D721Med (cell line): ENCODE measurements around the gene SIK3.

Experiments
- DNase-seq: peaks from one replicate; pipeline ENCODE4 v3.0.0; 2011; ENCODE audit warnings: low spot score; ENCODE audit not compliant: insufficient read length
- FAIRE-seq: peaks from 2 replicates; lab custom pipeline; 2011; peaks lifted over from hg19 to GRCh38; lab: Jason Lieb, UNC
- TF ChIP-seq, protein P1 (sequence below): IDR thresholded peaks from 2 replicates; pipeline ENCODE4 v1.5.1; 2012; ENCODE audit warnings: mild to moderate bottlenecking, control low read depth; ENCODE audit not compliant: insufficient read depth; ENCODE audit errors: missing control alignments

The SIK3 gene

DNA sequence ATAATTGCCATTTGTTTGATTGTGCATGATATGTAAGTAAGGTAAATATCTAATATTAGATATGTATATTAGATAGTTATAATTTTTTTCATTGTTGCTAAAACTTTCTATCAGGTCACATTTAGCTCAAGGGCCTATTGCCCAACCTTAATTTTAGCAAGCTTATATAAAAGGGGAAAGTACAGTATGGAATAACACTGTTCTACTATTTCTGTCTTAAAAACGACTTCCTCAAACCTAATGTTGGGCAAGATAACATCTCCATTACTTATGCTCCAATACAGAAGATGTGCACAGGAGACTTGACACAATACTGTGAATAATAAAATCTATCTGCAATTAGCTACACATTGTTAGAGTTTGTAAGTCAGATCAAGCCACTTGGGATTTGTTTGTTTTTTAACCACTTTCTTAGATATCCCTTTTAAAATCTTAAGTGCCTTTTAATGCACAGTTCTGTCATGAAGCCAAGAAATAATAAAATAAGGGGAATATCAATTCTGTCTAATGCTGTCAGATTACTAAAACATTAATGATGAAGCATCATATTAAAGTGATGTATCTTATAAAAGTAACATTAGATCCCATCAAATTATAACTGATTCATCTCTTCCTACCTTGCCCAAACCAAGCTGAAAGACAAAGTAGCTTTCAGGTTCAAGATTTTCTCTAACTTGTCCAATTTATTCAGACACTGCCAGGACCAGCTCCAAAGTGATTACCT is 98.1 kb downstream of the SIK3 start:
- FAIRE-seq (peak; percentile 16), DNase-seq (no peak)
- TF ChIP-seq, protein P1, sequence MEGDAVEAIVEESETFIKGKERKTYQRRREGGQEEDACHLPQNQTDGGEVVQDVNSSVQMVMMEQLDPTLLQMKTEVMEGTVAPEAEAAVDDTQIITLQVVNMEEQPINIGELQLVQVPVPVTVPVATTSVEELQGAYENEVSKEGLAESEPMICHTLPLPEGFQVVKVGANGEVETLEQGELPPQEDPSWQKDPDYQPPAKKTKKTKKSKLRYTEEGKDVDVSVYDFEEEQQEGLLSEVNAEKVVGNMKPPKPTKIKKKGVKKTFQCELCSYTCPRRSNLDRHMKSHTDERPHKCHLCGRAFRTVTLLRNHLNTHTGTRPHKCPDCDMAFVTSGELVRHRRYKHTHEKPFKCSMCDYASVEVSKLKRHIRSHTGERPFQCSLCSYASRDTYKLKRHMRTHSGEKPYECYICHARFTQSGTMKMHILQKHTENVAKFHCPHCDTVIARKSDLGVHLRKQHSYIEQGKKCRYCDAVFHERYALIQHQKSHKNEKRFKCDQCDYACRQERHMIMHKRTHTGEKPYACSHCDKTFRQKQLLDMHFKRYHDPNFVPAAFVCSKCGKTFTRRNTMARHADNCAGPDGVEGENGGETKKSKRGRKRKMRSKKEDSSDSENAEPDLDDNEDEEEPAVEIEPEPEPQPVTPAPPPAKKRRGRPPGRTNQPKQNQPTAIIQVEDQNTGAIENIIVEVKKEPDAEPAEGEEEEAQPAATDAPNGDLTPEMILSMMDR, result no peak

DNA sequence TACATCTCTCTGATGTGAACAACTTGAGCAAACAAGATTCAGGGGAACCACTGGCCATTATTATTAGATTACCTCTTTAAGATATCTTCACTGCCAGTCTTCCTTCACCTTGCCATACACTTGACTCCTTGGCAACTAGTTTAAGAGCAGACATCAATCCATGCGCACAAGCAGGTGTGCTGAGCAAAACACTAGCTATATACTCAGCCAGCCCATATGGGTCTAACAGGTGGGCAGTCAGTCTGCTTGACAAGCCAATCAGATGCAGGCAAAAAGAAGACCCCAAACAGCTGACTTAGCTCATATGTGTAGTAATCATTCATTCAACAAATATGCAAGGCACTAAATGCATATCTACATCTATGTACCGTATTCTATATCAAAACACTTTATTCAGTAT is 101.2 kb downstream of the SIK3 start:
- FAIRE-seq, result no peak
- no peak for DNase-seq
- TF ChIP-seq, protein P1, result no peak

DNA sequence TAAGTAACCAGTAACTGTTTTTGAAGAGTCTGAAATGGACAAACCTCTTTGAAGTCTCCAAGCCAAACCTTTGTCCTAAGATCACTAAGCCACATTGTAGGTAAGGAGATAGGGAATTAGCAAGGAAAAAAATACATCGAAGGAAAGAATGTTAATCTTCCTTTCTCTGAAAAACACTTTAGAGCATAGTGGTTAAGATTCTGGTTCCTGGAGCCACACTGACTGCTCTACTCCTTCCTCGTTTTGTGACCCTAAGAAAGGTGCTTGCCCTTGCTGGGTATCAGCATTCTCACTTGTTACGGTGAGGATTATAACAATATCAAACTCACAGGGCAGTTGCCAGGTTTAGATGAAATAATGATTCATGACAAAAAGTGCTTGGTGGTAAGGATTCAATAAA is 104.0 kb downstream of the SIK3 start:
- TF ChIP-seq, protein P1, result no peak
- FAIRE-seq (peak; percentile 96), DNase-seq (no peak)

DNA sequence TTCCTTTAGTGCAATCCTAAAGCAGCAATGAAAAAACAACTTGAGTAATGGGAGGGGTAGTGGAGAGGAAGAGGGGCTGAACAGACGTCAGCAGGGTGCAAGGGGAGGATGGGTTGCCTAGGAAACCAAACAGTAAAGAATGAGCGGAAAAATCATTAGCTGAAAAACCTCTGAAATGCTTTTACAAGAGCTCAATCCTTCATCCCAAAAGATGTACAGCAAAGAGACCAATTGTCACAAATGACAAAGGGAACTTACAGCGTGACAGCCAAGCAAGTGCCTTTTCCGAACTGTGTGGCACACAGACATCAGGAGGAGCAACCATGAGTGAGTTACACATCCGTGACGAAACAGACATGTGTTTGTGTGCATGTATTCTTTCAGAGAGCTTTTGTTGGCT is 104.6 kb downstream of the SIK3 start:
- TF ChIP-seq, protein P1, result no peak
- no peak for DNase-seq
- FAIRE-seq, result peak; percentile 68

DNA sequence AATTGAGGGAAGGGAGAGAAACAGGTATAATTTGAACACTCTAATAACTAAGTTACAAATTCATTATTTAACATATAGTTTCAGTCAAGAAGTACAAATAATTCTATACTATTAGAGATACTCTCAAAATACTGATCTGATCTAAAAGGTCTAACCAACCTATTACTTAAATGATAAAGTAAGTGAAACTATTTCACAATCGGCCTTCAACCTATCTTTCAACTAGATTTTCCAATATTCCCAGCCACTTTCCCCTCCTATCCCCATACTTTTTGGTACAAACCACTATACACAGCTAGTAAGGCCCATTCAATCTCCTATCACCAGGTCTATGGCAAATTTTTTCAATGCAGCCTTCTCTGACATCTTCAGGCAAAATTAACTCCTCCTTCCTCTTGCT is 106.7 kb downstream of the SIK3 start:
- FAIRE-seq (no peak), DNase-seq (no peak)
- TF ChIP-seq, protein P1, result no peak

DNA sequence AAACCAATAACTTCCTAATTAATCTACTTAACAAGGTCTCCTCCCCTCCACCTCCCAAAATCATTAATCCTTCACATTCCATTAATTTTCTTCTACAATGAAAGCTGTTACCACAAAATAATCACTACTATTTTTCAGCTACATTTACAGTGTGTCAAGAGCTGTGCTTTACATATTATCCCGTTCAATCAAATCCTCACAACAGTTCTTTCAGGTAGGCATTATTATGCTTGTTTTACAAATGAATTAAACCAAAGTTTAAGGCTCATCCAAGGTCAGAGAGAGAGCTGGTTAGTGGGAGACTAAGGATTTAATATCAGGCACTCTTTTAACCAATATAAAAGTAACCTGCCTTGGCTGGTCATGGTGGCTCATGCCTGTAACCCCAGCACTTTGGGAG is 107.4 kb downstream of the SIK3 start:
- FAIRE-seq, result no peak
- DNase-seq, result no peak
- TF ChIP-seq, protein P1, result no peak

DNA sequence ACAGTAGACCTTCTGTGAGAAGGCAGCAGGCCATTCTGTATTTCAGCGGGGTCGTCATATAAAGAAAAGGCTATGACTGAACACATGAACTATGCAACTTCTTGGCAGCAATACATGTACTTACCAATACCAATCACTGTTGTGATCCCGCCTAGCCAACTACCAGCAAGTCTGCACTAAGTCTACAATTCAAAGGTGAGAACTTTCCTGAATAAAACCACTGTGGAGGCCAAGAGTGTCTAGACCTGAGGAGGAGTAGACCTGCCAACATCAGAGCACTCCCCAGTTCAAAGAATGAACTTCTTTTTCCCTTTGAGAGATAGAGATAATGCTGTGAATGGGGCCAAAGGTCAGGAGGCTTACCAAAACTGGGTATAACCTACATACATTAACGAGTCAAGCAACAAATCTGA is 108.2 kb downstream of the SIK3 start:
- no peak for DNase-seq
- TF ChIP-seq, protein P1, result no peak
- FAIRE-seq, result no peak
